ENCODE data around the gene RASSF10. TPM values are rescaled to one million over a fixed set of nuclear protein-coding genes. Genes with fewer than 3 reads are reported as not detected.
"Not testable (repeated sequence)": the region's sequence is repeated elsewhere in the genome, so short reads cannot be mapped to it uniquely, and the experiment has no call there.

The RASSF10 gene
- total RNA-seq, 1 donor from 2014 or later = 0.13 TPM

DNA sequence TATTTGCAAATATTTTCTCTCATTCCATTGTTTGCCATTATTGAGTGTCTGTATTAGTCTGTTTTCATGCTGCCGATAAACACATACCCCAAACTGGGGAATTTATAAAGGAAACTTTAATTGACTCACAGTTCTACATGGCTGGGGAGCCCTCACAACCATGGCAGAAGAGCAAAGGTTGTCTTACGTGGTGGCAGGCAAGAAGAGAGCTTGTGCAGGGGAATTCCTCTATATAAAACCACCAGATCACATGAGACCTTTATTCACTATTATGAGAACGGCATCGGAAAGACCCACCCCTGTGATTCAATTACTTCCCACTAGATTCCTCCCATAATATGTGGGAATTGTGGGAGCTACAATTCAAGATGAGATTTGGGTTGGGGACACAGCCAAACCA lies 10.2 kb downstream of the RASSF10 start:
- DNase-seq (ENCODE audit: low spot score) = no peak

DNA sequence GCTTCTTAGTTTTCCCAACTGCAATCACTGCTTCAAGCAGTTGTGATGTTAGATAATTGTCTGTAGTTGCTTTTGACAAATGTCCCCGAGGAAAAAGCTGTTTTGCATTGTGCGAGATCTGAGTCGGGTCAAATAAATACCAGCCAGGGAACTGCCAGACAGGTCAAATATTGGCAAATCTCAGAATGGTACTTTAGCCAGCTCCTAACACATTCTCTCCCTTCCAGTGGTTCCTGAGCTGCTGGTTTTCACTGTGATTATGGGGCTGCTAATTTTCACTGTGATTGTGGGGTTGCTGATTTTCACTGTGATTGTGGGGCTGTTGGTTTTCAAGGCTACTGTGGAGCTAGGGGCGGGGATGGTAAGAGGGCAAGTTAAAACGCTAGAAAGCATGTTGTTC lies 14.3 kb downstream of the RASSF10 start:
- DNase-seq (ENCODE audit: low spot score) = no peak

DNA sequence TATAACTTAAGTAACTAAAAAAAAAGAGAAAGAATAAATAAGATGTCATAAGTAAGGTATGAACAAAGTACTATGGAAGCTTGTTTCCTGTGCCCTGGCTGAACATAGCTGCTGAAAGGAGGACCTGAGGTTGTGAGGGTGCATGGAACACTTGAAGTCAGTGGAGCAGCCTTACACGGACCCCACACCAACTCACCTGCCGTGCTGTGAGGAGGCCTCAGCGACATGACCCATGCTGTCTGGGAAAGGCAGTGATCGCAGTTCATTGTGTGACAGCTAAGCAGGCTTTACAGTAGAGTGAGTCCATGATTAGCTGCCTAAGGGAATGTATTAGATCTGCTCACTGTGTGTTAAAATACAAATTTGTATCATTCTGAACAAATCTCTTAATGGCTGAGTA lies 17.6 kb downstream of the RASSF10 start:
- DNase-seq (ENCODE audit: low spot score) = no peak

DNA sequence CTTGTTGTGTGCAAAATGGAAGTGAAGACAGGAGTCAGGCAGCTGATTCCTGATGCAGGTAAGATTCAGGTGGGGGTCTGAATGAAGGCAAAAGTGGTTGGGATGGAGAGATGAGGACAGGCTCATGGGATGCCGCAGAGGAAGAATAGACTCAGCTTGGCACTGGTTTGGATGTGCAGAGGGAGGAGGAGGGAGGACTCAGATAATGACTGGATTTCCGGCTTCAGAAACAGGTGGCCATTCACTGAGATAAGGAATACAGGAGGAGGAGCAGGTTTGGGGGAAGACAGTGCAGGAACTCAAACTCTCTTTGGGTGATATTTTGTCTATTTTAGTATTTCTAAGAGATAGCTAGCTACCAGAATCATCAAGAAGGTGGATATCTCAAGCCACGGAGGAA lies 19.2 kb downstream of the RASSF10 start:
- DNase-seq (ENCODE audit: low spot score) = no peak

DNA sequence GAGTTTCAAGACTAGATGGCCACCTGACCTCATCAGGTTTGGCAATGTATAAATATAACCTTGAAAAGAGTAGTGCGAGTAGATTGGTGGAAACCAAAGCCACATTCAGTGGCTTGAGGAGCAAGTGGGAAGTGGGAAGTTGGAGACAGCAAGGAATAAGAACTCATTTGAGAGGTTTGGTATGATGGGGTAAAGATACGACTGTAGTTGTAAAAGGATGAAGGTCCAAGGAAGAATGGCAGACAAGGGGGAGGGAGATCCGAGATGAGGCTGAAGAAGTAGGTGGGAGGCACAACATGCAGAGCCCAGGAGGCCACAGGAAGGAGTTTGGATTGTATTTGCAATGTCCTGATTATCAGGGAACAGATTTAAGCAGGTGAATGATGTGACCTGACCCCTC lies 20.8 kb downstream of the RASSF10 start:
- no peak for DNase-seq (ENCODE audit: low spot score)

DNA sequence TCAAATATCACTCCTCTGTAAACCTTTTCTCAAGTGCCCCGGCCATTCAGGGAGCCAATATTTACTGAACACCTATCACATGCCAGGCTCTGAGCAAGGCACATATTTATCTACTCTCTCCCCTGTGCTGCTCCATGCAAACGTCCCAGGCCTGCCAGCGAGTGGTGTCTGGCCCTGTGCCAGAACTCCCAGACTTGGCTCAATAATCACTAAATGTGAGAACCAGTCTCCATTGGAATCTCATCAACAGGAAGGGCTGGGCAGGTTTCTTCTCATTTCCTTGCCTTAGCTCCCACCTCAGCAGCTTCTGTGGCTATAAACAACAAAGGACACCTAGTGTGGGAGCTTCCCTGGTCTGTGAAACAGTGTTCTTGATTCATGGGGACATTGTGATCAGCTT lies 21.7 kb downstream of the RASSF10 start:
- DNase-seq (ENCODE audit: low spot score) = no peak

DNA sequence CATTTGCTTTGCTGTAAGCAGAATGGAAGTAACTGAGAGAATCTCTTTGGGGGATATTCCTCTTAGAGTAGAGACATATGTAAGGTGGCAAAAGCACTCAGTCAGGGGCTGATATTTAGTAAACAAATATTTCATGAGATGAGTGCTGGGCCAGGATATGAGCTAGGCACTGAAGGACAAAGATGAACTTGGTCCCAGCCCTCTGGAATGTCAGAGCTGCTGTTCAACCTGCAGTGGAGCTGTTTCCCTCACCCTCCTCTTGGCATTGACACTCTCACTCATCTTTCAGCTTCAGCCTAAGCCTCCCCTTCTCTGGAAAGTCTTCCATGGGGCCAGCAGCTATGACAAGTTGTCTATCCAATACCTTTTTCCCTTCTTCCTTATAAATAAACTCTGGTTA lies 22.2 kb downstream of the RASSF10 start:
- no peak for DNase-seq (ENCODE audit: low spot score)

DNA sequence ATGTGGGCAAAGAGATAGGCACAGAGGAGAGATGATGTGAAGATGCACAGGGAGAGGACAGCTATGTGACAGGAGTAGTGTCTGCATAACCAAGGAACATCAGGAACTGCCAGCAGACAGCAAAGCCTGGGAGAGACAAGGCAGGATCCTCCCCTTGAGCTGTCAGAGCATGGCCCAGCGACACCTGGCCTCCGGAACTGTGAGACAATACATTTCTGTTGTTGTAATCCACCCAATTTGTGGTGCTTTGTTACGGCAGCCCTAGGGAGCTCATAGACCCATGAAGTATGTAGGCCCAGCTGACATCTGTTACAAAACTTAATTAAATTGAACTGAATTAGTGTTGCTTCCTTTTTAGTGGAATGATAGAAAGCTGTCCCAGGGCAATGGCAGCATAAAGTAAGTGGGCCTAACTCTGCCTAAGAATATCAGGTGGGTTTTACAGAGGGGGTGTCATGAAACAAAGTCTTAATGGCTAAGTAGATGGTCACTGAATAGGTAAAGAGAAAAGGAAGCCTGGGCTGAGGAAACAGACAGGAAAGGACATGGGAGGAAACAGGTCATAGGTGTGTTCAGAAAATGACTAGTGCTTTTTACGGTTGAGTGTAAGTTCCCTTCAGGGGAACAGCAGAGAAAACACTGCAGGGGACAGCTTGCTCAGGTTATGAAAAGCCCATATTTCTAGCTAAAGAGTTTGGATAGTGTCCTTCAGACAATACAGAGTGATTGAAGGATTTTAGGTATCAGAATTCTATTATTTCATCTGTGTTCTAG lies 24.8 kb downstream of the RASSF10 start:
- no peak for DNase-seq (ENCODE audit: low spot score)

DNA sequence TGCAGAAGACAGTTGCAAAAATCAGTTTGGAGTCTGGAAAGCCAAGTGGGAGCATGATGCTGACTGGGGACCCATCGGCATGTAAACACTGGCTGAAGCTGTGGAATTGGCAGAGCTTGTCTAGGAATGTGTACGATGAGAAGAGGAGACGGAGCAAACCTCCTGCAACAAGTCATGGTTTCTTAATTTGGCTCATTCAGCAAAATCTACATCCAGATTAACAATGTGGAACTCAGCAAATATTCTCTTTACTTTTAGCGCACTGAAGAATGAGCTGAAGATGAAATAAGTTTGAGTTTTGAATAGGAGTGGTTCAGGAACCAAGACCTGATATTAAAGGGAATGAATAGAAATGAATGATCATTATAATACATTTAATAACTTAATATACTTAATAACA lies 26.6 kb downstream of the RASSF10 start:
- no peak for DNase-seq (ENCODE audit: low spot score)

DNA sequence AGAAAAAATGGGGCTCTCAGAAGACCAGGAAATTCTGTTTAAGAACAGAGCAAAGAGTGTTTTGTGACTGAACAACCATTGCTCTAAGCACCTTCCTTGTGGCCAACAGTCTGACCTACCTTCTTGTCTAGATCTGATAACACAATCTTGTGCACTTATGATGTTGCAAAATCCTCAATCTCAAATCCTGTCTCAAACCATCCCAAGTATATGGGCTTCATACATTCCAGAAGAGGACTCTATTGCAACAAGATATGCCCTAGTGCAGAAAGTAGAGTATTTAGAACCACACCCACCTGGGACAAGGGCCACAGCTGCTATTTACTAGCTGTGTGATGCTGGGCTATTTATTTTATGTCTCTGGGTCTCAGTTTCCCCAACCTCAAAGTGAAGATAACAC lies 27.1 kb downstream of the RASSF10 start:
- DNase-seq (ENCODE audit: low spot score) = no peak

DNA sequence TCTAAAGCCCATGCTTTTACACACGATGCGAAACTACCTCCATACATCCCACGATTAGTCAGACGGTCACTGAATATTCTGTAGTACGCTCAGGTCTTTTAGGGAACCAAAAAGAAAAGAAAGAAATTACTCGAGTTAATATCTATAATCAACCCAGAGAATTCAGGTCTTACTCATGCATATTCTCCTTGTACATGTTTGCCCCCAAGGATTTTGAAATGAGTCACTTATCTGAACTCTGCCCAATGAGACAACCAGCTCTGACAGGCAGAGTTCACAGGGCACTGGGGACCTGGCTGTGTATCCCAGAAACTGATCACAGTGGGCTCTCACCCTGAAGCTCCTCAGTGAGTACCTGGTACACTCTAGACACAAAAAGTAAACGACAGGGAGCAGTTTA lies 29.2 kb downstream of the RASSF10 start:
- DNase-seq (ENCODE audit: low spot score) = no peak

DNA sequence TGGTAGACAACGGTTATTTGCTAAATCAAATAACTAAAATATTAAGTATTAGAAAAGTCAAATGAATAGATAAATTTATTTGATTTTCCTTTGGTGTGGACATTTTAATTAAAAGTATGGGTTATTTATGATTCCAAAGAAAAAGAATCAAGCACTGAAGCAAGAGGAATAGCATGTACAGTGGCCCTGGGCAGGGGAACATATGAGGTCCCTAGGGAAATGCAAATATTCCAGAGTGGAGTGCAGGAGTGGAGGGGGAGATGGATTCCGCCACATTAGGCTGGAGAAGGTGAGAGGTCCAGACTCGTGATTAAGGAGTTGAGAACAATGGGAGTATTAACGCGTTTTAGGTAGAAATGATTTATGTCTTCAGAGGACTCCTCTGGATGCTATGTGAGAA lies 30.0 kb downstream of the RASSF10 start:
- no peak for DNase-seq (ENCODE audit: low spot score)

DNA sequence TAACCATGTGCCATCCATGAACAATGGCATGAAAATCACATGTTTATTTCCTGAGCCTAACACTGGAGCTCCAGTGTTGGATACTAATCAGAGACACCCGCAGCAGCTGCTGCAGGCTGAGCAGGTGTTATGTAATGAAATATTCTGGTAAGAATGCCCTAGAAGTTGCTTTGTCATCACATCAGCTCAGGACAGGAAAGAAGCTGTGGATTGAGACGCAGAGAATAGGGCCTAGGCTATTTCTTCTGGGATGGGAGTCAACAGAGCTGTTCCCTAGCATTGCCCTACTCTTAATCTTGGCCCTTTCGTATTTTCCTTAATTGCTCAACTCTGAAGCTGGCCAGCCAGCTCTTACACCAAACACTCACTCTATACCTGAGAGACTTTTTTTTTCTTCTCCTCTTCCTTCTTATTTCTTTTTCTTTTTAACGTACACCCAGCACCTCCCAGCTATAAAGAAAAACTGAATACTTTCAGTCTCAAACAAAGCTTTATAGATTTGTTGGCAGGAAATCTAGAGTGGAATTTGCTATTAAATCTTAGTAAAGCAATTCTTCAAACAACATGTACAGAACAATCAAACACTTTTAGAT lies 31.9 kb downstream of the RASSF10 start:
- DNase-seq (ENCODE audit: low spot score) = no peak

DNA sequence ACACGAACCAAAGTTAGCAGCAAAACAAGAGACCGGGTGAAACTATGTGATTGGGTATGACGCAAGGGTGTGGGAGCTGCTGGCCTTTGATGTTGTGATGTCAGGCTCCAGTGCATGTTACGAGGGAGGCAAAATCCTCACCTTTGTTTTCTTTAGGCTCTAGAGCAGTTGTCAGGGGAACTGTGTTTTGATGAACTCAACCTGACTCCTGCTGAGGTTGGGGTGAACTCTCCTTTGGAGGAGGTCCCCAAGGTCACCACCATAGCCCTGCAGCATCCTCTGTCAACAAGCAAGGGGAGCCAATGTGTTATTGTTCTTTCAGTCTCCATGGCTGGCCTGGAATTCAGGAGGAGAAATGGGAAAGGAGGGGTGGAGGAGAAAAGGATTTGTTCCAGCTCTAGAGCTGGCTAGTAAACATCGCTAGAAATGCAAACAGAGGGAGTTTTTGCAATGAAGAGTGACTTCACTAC lies 33.8 kb downstream of the RASSF10 start:
- DNase-seq (ENCODE audit: low spot score) = no peak

DNA sequence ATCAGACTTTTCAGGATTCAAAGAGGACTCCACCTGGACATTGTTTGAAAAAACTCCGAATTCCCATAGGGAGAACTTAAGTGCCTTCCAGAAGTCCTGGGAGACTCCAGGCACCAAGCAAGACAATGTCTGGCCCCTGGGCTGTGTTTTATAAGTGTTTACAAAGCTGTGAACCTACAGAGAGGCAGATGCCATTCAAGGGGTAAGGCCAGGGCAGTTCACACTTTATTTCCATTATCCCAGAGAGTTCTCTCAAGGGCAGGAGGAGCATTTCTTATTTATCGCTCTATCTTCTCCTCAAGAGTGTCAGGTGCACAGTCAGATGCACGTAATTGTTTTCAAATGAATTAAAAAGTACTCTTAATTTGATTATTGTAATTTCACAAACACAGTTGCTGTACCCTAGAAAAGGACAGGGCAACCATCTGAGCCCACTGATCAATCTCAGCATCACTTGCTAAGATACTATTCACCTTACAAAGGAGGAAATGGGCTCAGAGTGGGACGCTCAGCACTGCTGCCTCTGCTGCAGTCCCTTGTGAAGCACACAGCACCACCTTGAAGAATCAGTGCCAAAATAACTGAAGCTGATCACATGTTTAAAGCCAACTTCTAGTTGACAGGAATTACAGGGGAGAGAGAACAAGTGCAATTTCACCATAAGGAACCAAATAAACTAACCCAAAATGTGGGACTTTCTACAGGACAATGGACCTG lies 35.0 kb downstream of the RASSF10 start:
- no peak for DNase-seq (ENCODE audit: low spot score)

DNA sequence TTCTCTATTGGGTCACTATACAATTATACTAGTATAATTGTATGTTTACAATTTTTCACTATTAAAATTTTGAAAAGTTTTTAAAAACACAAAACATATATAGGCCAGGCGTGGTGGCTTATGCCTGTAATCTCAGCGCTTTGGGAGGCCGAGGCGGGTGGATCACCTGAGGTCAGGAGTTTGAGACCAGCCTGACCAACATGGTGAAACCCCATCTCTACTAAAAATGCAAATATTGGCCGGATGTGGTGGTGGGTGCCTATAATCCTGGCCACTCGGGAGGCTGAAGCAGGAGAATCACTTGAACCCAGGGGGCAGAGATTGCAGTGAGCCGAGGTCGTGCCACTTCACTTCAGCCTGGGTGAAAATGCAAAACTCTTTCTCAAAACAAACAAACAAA lies 36.0 kb downstream of the RASSF10 start:
- not testable (repeated sequence) for DNase-seq (ENCODE audit: low spot score)

DNA sequence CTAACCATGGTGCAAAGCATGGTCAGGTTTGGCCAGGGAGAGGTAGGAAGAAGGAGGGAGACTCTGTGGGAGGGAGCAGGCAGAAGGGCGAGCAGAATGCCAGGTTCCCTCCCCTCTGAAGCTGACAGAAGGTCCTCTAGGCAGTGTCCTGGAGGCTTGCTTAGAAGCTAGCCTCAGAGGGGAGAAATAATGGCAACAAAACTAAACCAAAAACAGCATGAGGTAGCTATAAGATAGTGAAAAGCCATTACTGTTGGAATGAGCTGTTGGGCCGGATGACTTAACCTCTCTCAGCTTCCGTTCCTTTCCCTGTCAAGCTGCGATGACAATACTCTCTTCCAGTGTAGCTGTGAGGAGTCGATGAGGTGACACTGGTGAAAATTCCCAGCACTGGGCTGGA lies 36.6 kb downstream of the RASSF10 start:
- no peak for DNase-seq (ENCODE audit: low spot score)

DNA sequence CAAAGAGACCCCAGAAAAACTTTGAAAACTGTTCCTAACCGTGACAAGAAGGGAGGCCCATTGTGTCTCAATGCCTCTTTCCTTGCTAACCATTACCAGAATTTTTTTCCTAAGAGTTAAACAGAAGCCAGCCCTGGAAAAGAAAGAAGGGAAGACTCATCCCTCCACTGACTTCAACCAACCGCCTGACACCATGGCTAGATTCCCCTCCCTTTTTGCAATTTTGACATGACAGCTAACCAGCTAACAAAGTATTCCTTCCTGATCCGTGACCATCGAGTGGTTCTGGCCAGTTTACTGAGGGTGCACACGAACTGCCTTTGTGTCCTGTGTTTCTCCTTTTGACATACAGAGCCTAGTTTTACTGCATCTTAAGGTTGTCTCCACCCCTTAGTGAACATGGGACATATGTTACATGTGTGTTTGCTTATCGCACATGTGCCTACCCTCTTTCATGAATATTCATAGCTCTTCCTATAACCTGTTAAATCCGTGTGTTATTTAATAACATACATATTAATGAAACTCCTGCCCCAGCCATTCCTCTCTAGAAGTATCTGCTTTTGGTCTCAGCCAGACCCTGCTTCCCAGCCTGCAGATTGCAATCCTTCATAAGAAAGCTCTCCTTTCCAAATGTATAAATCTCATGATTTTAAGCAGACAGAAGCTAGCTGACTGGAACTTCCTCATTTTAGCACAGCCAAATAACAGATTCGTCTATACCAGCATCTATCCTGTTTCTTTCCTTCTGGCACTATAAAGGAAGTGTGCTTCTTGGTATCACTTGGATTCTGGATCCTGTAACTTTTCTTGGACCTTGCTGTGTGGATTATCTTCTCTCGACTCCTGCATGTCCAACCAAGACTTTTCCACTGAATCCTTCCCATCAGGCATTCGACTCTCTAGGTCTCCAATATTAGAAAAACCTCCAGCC lies 37.8 kb downstream of the RASSF10 start:
- DNase-seq (ENCODE audit: low spot score) = no peak

DNA sequence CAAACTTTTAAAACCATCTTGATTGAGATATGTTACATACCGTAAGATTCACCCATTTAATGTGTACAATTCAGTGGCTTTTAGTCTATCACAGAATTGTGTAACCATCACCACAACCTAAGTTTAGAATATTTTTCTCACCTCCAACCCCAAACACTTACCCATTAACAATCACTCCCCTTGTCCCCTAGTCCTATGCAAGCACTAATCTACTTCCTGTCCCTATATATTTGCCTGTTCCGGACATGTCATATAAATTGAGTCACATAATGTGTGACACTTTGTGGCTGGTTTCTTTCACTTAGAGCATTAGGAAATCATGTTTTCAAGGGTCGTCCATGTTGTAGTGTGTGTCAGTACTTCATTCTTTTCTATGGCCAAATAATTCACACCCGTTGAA lies 38.8 kb downstream of the RASSF10 start:
- no peak for DNase-seq (ENCODE audit: low spot score)

DNA sequence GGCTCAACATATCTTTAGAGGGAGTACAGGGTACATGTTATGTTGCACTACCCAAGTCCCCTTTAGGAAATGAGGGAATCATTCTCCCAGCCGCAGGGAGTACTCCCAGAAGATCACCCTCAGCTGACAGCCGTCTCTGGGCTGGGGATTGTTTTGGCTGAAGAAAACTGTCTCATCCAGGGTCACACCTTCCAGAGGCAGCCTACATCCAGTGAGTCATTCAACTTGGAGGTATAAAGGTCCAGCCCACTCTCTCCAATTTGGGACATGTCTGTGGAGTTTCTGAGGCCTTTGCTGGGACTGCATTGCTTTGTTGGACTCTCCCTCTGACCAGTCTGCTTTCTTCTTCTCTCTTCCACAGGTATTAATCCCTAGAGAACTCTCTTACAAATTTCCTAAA lies 42.1 kb downstream of the RASSF10 start:
- no peak for DNase-seq (ENCODE audit: low spot score)

DNA sequence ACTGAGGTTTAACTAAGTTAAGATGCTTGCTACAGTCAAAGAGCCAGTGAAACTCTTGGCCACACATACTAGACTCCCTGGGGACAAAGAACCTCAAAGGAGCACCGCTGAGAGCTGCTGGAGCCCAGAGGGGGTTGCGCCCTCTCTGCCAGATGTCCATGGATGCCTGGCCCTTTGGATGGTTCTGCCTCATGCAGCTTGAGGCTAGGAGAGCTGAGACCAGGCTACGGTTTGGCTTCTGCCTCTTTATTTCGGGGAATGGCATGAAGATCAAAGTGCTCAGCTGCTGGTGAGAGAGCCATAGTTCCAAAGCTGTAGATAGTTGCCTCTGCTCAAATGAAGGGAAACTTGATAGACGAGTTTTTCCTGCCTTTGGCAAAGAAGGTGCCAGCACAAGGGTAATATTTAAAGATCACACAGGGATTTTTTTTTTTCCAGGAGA lies 43.0 kb downstream of the RASSF10 start:
- DNase-seq (ENCODE audit: low spot score) = no peak
